PFSK-1 (cell line): ENCODE results near the gene ARAP3.

Source experiments
- FOXP2 ChIP-seq: optimal IDR thresholded peaks from 2 replicates; pipeline ENCODE3; 2011; ENCODE audit warnings: borderline replicate concordance, control low read depth, inconsistent platforms; ENCODE audit not compliant: insufficient read depth; ENCODE audit errors: extremely low read length, extremely low read depth
- POLR2AphosphoS5 ChIP-seq: IDR thresholded peaks from 2 replicates; pipeline ENCODE4 v1.6.1; 2012; ENCODE audit warnings: low read depth, mild to moderate bottlenecking, control low read depth, low read length, moderate library complexity
- SIN3A ChIP-seq: IDR thresholded peaks from 2 replicates; pipeline ENCODE4 v1.6.1; 2012; ENCODE audit warnings: mild to moderate bottlenecking, low read length, moderate library complexity, borderline replicate concordance; ENCODE audit not compliant: insufficient read depth
- TAF1 ChIP-seq: IDR thresholded peaks from 2 replicates; pipeline ENCODE4 v1.6.1; 2012; ENCODE audit warnings: low read length, control low read depth, borderline replicate concordance; ENCODE audit not compliant: insufficient read depth
- TF ChIP-seq, protein P1 (sequence below), 2 experiments: IDR thresholded peaks; 2 replicates each; pipeline versions ENCODE4 v1.6.1 to v1.8.0; 2011 to 2012; ENCODE audit warnings: low read depth in 2 of 2, low read length in 2 of 2, control low read depth in 1 of 2, inconsistent platforms in 1 of 2, mild to moderate bottlenecking in 1 of 2, moderate library complexity in 1 of 2; ENCODE audit not compliant: insufficient read depth in 1 of 2

ARAP3 gene

DNA sequence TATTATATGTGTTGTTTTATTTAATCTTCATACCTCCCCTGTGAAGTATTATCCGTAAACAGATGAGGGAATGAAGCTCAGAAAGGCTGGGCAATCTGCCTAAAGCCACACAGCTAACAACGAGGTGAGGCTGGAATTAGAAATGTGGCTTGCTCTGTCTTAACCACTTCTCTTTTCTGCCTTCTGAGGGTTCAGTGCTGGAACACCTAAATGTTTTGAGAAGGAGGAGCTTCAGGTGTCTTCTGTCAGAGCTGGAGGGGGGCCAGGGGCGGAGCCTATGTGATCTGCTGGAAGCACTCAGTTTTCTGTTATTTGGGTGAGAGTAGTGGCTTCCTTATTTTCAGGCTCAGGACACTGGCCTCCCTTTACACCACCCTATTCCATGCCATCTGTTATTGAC lies 35.0 kb upstream of the ARAP3 start:
- no peak for TF ChIP-seq SIN3A
- TF ChIP-seq POLR2AphosphoS5: no peak
- TF ChIP-seq FOXP2: no peak
- TF ChIP-seq, protein P1, sequence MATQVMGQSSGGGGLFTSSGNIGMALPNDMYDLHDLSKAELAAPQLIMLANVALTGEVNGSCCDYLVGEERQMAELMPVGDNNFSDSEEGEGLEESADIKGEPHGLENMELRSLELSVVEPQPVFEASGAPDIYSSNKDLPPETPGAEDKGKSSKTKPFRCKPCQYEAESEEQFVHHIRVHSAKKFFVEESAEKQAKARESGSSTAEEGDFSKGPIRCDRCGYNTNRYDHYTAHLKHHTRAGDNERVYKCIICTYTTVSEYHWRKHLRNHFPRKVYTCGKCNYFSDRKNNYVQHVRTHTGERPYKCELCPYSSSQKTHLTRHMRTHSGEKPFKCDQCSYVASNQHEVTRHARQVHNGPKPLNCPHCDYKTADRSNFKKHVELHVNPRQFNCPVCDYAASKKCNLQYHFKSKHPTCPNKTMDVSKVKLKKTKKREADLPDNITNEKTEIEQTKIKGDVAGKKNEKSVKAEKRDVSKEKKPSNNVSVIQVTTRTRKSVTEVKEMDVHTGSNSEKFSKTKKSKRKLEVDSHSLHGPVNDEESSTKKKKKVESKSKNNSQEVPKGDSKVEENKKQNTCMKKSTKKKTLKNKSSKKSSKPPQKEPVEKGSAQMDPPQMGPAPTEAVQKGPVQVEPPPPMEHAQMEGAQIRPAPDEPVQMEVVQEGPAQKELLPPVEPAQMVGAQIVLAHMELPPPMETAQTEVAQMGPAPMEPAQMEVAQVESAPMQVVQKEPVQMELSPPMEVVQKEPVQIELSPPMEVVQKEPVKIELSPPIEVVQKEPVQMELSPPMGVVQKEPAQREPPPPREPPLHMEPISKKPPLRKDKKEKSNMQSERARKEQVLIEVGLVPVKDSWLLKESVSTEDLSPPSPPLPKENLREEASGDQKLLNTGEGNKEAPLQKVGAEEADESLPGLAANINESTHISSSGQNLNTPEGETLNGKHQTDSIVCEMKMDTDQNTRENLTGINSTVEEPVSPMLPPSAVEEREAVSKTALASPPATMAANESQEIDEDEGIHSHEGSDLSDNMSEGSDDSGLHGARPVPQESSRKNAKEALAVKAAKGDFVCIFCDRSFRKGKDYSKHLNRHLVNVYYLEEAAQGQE (IDR thresholded peaks at IDR 0.05; ENCODE audit: insufficient read depth in 1 of 2, low read depth in 2 of 2, low read length in 2 of 2): no peak
- no peak for TF ChIP-seq TAF1

DNA sequence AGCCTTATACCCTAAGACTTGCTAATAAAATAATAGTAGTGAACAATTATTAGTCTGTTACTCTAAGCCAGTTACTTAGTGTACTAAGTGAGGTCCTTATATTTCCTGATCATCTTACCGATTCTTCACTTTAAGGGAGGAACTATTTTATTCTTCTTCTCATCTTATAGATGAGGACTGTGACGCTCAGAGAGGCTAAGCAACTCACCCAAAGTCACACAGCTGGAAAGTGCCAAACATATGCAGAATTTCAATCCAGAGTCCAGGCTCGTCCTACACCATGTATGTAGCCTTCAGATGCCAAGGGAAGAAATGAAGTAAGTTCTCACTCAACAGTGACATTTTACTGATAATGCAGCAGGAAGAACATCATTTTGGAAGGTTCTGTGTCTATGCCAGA lies 34.4 kb upstream of the ARAP3 start:
- TF ChIP-seq FOXP2 (no peak), TAF1 (no peak), SIN3A (no peak), POLR2AphosphoS5 (no peak)
- TF ChIP-seq, protein P1 (IDR thresholded peaks at IDR 0.05; ENCODE audit: insufficient read depth in 1 of 2, low read depth in 2 of 2, low read length in 2 of 2): no peak

DNA sequence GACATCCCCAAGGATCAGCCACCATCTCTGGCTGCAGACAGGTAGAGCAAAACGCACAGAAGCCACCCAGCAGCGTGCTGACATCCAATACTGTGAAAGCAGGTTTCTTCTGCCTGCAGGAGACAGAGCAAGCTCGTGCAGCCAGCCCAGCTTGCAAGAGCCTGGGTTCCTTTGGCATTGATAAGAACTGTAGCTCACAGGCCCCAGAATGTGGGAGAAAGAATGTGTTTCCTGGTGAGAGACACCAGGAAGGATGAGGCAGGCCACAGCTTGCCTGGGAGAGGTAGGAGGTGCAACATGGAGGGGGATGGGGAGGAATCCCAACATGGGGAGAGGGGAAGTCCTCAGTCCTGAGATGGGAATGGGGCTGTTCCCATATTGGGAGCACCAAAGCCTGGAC lies 34.0 kb upstream of the ARAP3 start:
- TF ChIP-seq FOXP2: no peak
- no peak for TF ChIP-seq TAF1
- no peak for TF ChIP-seq POLR2AphosphoS5
- TF ChIP-seq SIN3A: no peak
- TF ChIP-seq, protein P1 (IDR thresholded peaks at IDR 0.05; ENCODE audit: insufficient read depth in 1 of 2, low read depth in 2 of 2, low read length in 2 of 2): no peak

DNA sequence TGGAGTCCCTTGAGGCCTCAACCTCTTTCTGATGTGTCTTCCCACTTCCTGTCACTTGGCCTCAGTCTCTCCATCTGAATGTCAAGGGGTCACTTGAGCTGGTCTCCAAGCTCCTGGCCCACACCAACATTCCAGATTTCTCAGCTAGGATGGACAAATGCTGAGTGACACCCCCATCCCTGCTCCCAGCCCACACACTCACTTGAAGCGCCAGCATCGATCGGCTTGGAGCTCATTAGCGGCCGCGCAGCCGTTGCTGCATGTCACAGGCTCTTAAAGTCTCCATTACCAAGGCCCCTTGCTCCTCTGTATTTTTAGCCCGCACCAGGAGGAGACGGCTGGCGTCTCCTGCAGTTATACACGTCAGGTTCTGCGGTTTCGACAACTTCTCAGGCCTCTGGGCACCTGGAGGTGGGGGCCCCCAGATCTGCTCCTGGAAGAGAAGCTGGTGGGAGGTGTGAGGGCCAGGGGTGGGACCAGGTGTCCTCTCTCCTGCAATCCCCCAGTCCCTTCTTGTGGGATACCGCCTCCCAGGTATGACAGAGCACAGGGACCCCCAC lies 33.4 kb upstream of the ARAP3 start:
- TF ChIP-seq SIN3A (no peak), FOXP2 (no peak), POLR2AphosphoS5 (no peak), TAF1 (no peak)
- TF ChIP-seq, protein P1 (IDR thresholded peaks at IDR 0.05; ENCODE audit: insufficient read depth in 1 of 2, low read depth in 2 of 2, low read length in 2 of 2): no peak
